ENCODE data around the gene EVA1A.
A peak's percentile ranks its signal among the peaks of the same experiment; 100 is the strongest.

The EVA1A gene

DNA sequence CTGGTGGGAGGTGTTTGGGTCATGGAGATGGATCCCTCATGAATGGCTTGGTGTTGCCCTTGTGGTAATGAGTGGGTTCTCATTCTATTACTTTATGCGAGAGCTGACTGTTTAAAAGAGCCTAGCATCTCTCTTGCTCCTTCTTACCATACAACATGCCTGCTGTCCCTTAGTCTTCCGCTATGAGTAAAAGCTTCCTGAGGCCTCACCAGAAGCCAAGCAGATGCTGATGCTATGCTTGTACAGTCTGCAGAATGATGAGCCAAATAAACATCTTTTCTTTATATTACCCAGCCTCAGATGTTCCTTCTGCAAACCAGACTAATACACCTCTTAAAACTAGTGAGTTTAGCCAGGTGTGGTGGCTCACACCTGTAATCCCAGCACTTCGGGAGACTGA, 23.1 kb downstream of the EVA1A start:
- TF ChIP-seq, protein P1, sequence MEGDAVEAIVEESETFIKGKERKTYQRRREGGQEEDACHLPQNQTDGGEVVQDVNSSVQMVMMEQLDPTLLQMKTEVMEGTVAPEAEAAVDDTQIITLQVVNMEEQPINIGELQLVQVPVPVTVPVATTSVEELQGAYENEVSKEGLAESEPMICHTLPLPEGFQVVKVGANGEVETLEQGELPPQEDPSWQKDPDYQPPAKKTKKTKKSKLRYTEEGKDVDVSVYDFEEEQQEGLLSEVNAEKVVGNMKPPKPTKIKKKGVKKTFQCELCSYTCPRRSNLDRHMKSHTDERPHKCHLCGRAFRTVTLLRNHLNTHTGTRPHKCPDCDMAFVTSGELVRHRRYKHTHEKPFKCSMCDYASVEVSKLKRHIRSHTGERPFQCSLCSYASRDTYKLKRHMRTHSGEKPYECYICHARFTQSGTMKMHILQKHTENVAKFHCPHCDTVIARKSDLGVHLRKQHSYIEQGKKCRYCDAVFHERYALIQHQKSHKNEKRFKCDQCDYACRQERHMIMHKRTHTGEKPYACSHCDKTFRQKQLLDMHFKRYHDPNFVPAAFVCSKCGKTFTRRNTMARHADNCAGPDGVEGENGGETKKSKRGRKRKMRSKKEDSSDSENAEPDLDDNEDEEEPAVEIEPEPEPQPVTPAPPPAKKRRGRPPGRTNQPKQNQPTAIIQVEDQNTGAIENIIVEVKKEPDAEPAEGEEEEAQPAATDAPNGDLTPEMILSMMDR (IDR thresholded peaks at IDR 0.05; ENCODE audit: low read depth, low read length, missing control alignments) = no peak
- DNase-seq (ENCODE audit: extremely low read depth, low read depth) = no peak
- no peak overlapping the region for H3K4me3 ChIP-seq (replicated peaks; ENCODE audit: low read depth, low read length)

DNA sequence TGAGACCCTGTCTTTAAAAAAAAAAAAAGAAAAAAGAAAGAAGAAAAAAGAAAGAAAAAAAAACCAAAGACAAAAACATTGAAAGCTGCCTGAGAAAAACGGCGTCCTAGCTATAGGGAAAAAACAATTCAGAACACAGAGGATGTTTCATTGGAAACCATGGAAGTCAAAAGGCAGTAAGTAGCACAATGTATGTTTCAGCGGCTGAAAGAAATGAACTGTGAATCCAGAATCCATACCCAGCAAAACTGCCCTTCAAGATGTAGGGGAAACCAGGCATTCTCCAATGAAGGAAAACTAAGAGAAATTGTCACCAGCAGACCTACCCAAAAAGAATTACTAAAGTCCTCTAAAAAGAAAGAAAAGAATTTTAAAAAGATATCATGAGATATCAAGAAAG, 27.6 kb downstream of the EVA1A start:
- no peak overlapping the region for H3K4me3 ChIP-seq (replicated peaks; ENCODE audit: low read depth, low read length)
- TF ChIP-seq, protein P1 (IDR thresholded peaks at IDR 0.05; ENCODE audit: low read depth, low read length, missing control alignments) = no peak
- DNase-seq (ENCODE audit: extremely low read depth, low read depth) = no peak

DNA sequence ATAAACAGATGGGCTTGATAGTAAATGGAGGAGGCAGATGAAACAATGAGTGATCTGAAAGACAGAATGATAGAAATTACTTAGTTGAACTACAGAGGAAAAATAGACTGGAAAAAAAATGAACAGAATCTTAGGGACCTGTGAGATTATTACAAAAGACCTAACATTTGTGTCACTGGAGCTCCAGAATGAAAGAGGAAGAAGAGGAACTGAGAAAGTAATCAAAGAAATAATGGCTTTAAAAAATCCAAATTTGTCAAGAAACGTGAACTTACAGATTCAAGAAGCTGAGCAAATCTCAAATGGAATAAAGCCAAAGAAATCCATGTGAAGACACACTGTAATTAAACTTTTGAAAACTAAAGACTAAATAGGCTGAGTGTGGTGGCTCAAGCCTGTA, 28.3 kb downstream of the EVA1A start:
- TF ChIP-seq, protein P1 (IDR thresholded peaks at IDR 0.05; ENCODE audit: low read depth, low read length, missing control alignments) = no peak
- no peak overlapping the region for H3K4me3 ChIP-seq (replicated peaks; ENCODE audit: low read depth, low read length)
- DNase-seq (ENCODE audit: extremely low read depth, low read depth) = no peak

DNA sequence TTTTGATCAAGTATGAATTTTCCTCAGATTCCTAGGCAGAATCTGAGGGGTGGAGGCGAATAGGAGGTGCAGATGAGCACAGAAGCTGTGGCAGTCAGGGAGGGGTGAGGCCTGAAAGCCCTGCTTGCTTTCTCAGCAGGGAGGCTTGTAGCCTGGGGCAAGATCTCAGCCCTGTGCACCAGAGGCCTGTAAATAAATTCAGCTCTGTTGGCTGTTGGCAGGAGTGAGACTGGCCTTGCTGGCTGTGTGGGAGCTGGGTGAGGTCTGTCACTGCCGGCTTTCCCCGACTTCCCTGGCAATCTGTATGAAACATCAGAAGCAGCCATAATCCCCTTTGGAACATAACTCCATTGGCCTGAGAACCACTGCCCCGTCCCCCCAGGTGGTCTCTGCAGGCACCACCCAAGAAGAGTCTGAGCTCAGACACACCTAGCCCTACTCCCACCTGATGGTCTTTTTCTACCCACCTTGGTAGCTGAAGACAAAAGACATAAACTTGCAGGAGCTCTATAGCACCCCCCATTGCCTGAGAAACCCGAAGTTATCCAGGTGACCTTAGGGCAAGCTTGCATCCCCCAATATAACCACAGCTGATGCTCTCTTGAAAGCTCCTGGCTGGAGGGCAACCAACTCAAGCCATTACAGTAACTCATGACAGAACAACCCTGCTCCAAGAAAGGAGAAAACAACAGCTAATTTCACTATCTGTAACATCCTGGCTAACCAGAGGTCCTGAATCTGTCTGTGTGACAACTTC, 32.3 kb downstream of the EVA1A start:
- TF ChIP-seq, protein P1 (IDR thresholded peaks at IDR 0.05; ENCODE audit: low read depth, low read length, missing control alignments) = no peak
- H3K4me3 ChIP-seq (replicated peaks; ENCODE audit: low read depth, low read length) = no peak overlapping the region
- DNase-seq (ENCODE audit: extremely low read depth, low read depth) = peak; percentile 22

DNA sequence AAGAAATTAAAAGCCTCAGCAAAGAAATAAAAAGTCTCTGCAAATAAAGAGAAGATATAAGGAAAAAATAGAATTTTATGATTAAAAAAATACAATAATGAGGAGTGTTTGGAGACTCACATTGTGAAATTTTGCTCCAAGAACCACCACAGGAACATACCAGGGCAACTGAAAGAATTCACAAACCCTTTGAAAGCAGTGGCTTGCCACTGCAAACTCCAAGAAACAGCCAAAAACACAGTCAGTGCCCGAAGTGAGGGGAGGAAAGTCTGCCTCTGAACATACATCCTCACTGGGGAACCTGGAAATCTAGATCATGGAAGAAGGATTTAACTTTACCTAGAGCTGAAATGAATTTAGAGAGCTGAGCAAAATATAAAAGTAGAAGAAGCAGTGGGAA, 33.1 kb downstream of the EVA1A start:
- DNase-seq (ENCODE audit: extremely low read depth, low read depth) = no peak
- TF ChIP-seq, protein P1 (IDR thresholded peaks at IDR 0.05; ENCODE audit: low read depth, low read length, missing control alignments) = no peak
- H3K4me3 ChIP-seq (replicated peaks; ENCODE audit: low read depth, low read length) = no peak overlapping the region

GRCh38 chr2:75526842-75527241, 33.9 kb downstream of the EVA1A start:
- TF ChIP-seq, protein P1 (IDR thresholded peaks at IDR 0.05; ENCODE audit: low read depth, low read length, missing control alignments) = no peak
- no peak for DNase-seq (ENCODE audit: extremely low read depth, low read depth)
- no peak overlapping the region for H3K4me3 ChIP-seq (replicated peaks; ENCODE audit: low read depth, low read length)
